HCT116 (cell line): ENCODE data around the gene ENTREP1. TPM values are rescaled to one million over a fixed set of nuclear protein-coding genes. Genes with fewer than 3 reads are reported as not detected.

Experiments
- ATAC-seq: fragments of 200-7000 bp; cut with Tn5 transposase; 2 replicates; pipeline ENCODE4 v1.9.1; 2020; ENCODE audit warnings: mild to moderate bottlenecking, moderate library complexity
- BruUV-seq: library from RNA; stranded (reverse); fragments of 400-500 nt; replicated peaks from 2 replicates; lab custom pipeline; 2021; lab: Mats Ljungman, UMichigan
- CTCF ChIA-PET: fragments of 300-600 bp; sonication (Branson Sonifier 250); formaldehyde crosslinking; loops from one replicate; lab custom pipeline; 2021; ENCODE audit warnings: antibody characterized with exemption; lab: Charles Lee
- POLR2A ChIA-PET: fragments of 300-600, 350-600 bp; sonication (Branson Sonifier 250); formaldehyde crosslinking; loops from one replicate; lab custom pipeline; 2021; ENCODE audit warnings: antibody characterized with exemption; lab: Charles Lee
- RAD21 ChIA-PET, 2 experiments: fragments of 300-600 bp; sonication (Branson Sonifier 250); formaldehyde crosslinking; loops; one replicate each; lab custom pipeline; 2023; ENCODE audit warnings: low total read pairs in 2 of 2; ENCODE audit not compliant: uncharacterized antibody in 2 of 2, unreplicated experiment in 2 of 2, low non-redundant PET in 1 of 2; lab: Charles Lee
- DNase-seq: peaks from one replicate; pipeline ENCODE4 v3.0.0-alpha.2; 2010; ENCODE audit warnings: low read depth, low spot score
- H2AFZ ChIP-seq: fragments of 200-600 bp; shearing (Covaris generic), sonication (generic); 2 replicates; pipeline ENCODE4 v1.6.1; 2017; ENCODE audit warnings: low read depth, mixed run types, mixed read lengths, antibody characterized with exemption, low read length; ENCODE audit not compliant: poor library complexity, severe bottlenecking
- H3K27ac ChIP-seq: 2 replicates; pipeline ENCODE4 v1.5.1; 2012; ENCODE audit warnings: low read depth, low read length
- H3K27me3 ChIP-seq: fragments of 200-600 bp; sonication (generic); 2 replicates; pipeline ENCODE4 v1.6.1; 2016; ENCODE audit warnings: mixed run types, low read length, mixed read lengths; ENCODE audit not compliant: insufficient read depth
- H3K36me3 ChIP-seq, 2 experiments: fragments of 200-500 bp in 1 of 2; fragments of 200-600 bp in 1 of 2; sonication (Bioruptor generic) in 1 of 2; sonication (generic) in 1 of 2; 2 replicates each; pipeline versions ENCODE4 v1.5.1 to v1.6.1; 2014 to 2016; ENCODE audit warnings: low read length in 2 of 2, inconsistent platforms in 1 of 2, mixed read lengths in 1 of 2, mixed run types in 1 of 2; ENCODE audit not compliant: insufficient read depth in 2 of 2, control insufficient read depth in 1 of 2
- H3K4me1 ChIP-seq, 2 experiments: fragments of 200-600 bp in 1 of 2; sonication (generic) in 1 of 2; 2 replicates each; pipeline versions ENCODE4 v1.5.1 to v1.6.1; 2012 to 2017; ENCODE audit warnings: low read length in 2 of 2, inconsistent platforms in 1 of 2, mild to moderate bottlenecking in 1 of 2, mixed read lengths in 1 of 2, mixed run types in 1 of 2, moderate library complexity in 1 of 2; ENCODE audit not compliant: insufficient read depth in 2 of 2, control insufficient read depth in 1 of 2
- H3K4me2 ChIP-seq: fragments of 200-600 bp; sonication (generic); 2 replicates; pipeline ENCODE4 v1.6.1; 2017; ENCODE audit warnings: mixed run types, low read length, mixed read lengths
- H3K4me3 ChIP-seq, 2 experiments: fragments of 200-600 bp in 1 of 2; sonication (generic) in 1 of 2; replicated peaks in 1 of 2; 2 replicates each; pipeline ENCODE4 v1.5.1; 2011 to 2016; ENCODE audit warnings: low read length in 2 of 2, control low read depth in 1 of 2, low read depth in 1 of 2, mild to moderate bottlenecking in 1 of 2, mixed read lengths in 1 of 2, mixed run types in 1 of 2
- H3K79me2 ChIP-seq: fragments of 200-600 bp; sonication (generic); 2 replicates; pipeline ENCODE4 v1.6.1; 2017; ENCODE audit warnings: mild to moderate bottlenecking, mixed run types, low read length, moderate library complexity, mixed read lengths; ENCODE audit not compliant: insufficient read depth
- H3K9ac ChIP-seq: fragments of 200-600 bp; sonication (generic); 2 replicates; pipeline ENCODE4 v1.6.1; 2016; ENCODE audit warnings: low read length, mixed read lengths
- H3K9me2 ChIP-seq: fragments of 200-600 bp; sonication (generic), shearing (Covaris generic); 2 replicates; pipeline ENCODE4 v1.6.1; 2017; ENCODE audit warnings: mixed run types, mild to moderate bottlenecking, moderate library complexity; ENCODE audit not compliant: insufficient read depth
- H3K9me3 ChIP-seq, 2 experiments: fragments of 200-500 bp in 1 of 2; fragments of 200-600 bp in 1 of 2; sonication (Bioruptor generic) in 1 of 2; sonication (generic) in 1 of 2; 2 replicates each; pipeline ENCODE4 v1.6.1; 2014 to 2017; ENCODE audit warnings: low read length in 2 of 2, mixed read lengths in 2 of 2, inconsistent platforms in 1 of 2, low read depth in 1 of 2, mild to moderate bottlenecking in 1 of 2, mixed run types in 1 of 2, moderate library complexity in 1 of 2; ENCODE audit not compliant: control insufficient read depth in 1 of 2, insufficient read depth in 1 of 2
- H4K20me1 ChIP-seq: fragments of 200-600 bp; sonication (generic), shearing (Covaris generic); 2 replicates; pipeline ENCODE4 v1.6.1; 2017; ENCODE audit warnings: mixed run types, mild to moderate bottlenecking, moderate library complexity; ENCODE audit not compliant: insufficient read depth
- ATF3 ChIP-seq: IDR thresholded peaks from 2 replicates; pipeline ENCODE4 v1.6.1; 2012
- CBX3 ChIP-seq: IDR thresholded peaks from 2 replicates; pipeline ENCODE4 v1.6.1; 2012; ENCODE audit warnings: low read depth
- CTCF ChIP-seq, 3 experiments: fragments of 200-600 bp in 1 of 3; sonication (generic) in 1 of 3; IDR thresholded peaks in 2 of 3; conservative IDR thresholded peaks in 1 of 3; 2 replicates each; pipeline ENCODE4 v1.5.1; 2012 to 2017; ENCODE audit warnings: low read depth in 2 of 3, low read length in 2 of 3, antibody characterized with exemption in 1 of 3, borderline replicate concordance in 1 of 3, control low read depth in 1 of 3, mild to moderate bottlenecking in 1 of 3, mixed read lengths in 1 of 3, mixed run types in 1 of 3, moderate library complexity in 1 of 3; ENCODE audit not compliant: insufficient read depth in 1 of 3
- EZH2 ChIP-seq: fragments of 200-600 bp; sonication (generic); IDR thresholded peaks from 2 replicates; pipeline ENCODE4 v1.6.1; 2017; ENCODE audit warnings: antibody characterized with exemption, mixed run types
- FOSL1 ChIP-seq: IDR thresholded peaks from 2 replicates; pipeline ENCODE4 v1.6.1; 2012; ENCODE audit warnings: low read depth
- MAX ChIP-seq: IDR thresholded peaks from 2 replicates; pipeline ENCODE4 v1.6.1; 2012
- RAD21 ChIP-seq: IDR thresholded peaks from 2 replicates; pipeline ENCODE4 v1.6.1; 2012; ENCODE audit warnings: low read depth, mild to moderate bottlenecking
- SP1 ChIP-seq: IDR thresholded peaks from 2 replicates; pipeline ENCODE4 v1.6.1; 2012; ENCODE audit warnings: low read depth
- SRF ChIP-seq: IDR thresholded peaks from 2 replicates; pipeline ENCODE4 v1.6.1; 2012; ENCODE audit warnings: low read depth
- ZBTB33 ChIP-seq: IDR thresholded peaks from 2 replicates; pipeline ENCODE4 v1.6.1; 2011; ENCODE audit warnings: mild to moderate bottlenecking, low read length, moderate library complexity; ENCODE audit not compliant: insufficient replicate concordance; ENCODE audit errors: extremely low read depth
- intact Hi-C: fragments of 100-400 bp; cut with micrococcal nuclease; formaldehyde crosslinking; loops from 2 replicates; pipeline ENCODE4 v1.10.0; 2022
- total RNA-seq: library from RNA; stranded (reverse); gene quantifications from one replicate; pipeline ENCODE4 v1.2.1, GENCODE V29; 2021; ENCODE audit not compliant: unreplicated experiment

The ENTREP1 gene
- total RNA-seq, 1 experiment from 2014 or later: 1.1 TPM

- ChIA-PET RAD21 (no interaction called here), CTCF (no interaction called here), POLR2A (no interaction called here)
- H3K9me2 ChIP-seq: no peaks in the 10 kb centered on the region
- H3K9ac ChIP-seq: no peak overlapping the region
- no peaks in the 10 kb centered on the region for H3K36me3 ChIP-seq
- no peak for TF ChIP-seq ZBTB33
- no peak for TF ChIP-seq ATF3
- no peak for TF ChIP-seq SP1
- TF ChIP-seq MAX: no peak
- no peak for TF ChIP-seq CTCF (IDR thresholded peaks at IDR 0.05 in 2 of 3, conservative IDR thresholded peaks at IDR 0.05 in 1 of 3; ENCODE audit: borderline replicate concordance in 1 of 3, insufficient read depth in 1 of 3, low read depth in 2 of 3, low read length in 2 of 3)
- no peak for TF ChIP-seq CBX3
- no peak for TF ChIP-seq RAD21
- TF ChIP-seq SRF: no peak
- no peak for TF ChIP-seq EZH2
- TF ChIP-seq FOSL1: no peak
- intact Hi-C loops: no loop called here
- H3K9me3 ChIP-seq: no peaks in the 10 kb centered on the region
- peaks cover 3% of the 10 kb centered on the region; the same call in 1 of the 2 replicates for H3K27me3 ChIP-seq
- H3K27ac ChIP-seq: no peak overlapping the region
- ATAC-seq (no peak), DNase-seq (no peak)
- no peaks in the 10 kb centered on the region for H3K79me2 ChIP-seq
- no peaks in the 10 kb centered on the region for H3K4me1 ChIP-seq
- H3K4me3 ChIP-seq: no peak overlapping the region
- H3K4me2 ChIP-seq: no peak overlapping the region
- no peak overlapping the region for H2AFZ ChIP-seq
- no peaks in the 10 kb centered on the region for H4K20me1 ChIP-seq
- BruUV-seq: no TSS peak
Observed at GRCh38 chr9:69386651-69387050, 61.6 kb downstream of the ENTREP1 start.
